ENCODE measurements around the gene ATP1A3.
"Not testable (repeated sequence)": the region's sequence is repeated elsewhere in the genome, so short reads cannot be mapped to it uniquely, and the experiment has no call there.

Gene ATP1A3

GRCh38 chr19:41993612-41994483 lies at the start of gene ATP1A3:
Gene ATP1A3 (minus strand): TSS chr19:41994230. CDS start chr19:41994076, 154 bp downstream.
- peak; percentile 83 for DNase-seq

- DNase-seq, result no peak
Observed at GRCh38 chr19:42042455-42043170, 48.6 kb upstream of the ATP1A3 start.

- not testable (repeated sequence) for DNase-seq
Observed at GRCh38 chr19:42040491-42040890, 46.5 kb upstream of the ATP1A3 start.

DNA sequence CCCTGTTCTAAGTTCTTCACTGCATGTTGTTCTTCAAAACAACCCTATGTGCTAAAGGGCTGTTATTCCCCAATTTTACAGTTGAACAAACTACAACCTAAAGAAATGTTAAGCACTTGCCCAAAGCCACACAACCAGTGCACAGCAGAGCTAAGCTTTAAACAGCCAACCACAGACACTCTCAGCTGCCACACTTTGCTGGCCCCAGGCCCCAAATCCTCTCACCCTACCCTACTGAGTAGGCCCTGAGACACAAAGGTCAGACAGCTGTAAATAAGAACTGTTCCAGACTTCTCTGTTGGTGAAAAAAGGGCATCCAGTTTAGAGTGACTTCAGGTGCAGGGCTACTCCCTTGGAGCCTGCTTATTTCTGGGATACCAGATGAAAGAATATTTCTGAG lies 46.0 kb upstream of the ATP1A3 start:
- no peak for DNase-seq

GRCh38 chr19:42038666-42039065 lies 44.6 kb upstream of the ATP1A3 start:
- DNase-seq, result peak; percentile 72

GRCh38 chr19:42037649-42038048 lies 43.6 kb upstream of the ATP1A3 start:
- DNase-seq, result no peak

DNA sequence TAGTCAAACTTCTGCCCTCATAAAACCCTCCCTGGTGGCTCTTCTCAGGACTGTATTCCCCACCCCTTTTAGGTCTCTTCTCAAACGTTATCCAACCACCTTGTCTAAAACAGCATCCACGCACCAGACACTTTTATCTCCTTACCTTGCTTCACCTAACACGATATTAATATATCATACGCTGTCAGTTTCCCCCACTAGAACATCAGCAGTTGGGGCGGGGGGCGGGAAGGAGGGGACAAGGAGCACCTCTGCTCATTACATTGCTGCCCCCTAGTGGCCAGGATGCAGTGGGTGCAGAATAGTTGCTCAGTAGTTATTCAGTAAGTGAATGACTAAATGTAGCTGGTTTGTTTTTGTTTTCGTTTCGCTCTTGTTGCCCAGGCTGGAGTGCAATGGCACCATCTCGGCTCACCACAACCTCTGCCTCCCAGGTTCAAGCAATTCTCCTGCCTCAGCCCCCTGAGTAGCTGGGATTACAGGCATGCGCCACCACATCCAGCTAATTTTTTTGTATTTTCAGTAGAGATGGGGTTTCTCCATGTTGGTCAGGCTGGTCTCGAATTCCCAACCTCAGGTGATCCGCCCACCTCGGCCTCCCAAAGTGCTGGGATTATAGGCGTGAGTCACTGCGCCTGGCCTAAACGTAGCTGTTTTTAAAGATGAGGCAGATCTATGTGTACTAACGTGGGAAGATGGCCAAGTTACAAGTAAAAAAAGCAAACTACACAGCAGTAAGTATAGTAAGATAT lies 40.8 kb upstream of the ATP1A3 start:
- DNase-seq, result peak; percentile 50

DNA sequence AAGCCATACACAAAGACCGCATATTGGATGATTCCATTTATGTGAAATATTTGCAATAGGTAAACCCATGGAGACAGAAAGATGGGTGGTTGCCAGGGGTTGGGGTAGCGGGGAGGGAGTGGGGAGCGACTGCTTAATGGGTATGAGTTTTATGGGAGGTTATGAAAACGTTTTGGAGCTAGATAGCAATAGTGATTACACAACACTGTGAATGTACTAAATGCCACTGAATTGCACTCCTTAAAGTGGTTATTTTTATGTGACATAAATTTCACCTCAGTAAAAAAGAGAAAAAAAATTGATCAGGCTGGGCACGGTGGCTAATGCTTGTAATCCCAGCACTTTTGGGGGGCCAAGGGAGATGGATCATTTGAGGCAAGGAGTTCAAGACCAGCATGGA lies 39.4 kb upstream of the ATP1A3 start:
- DNase-seq, result no peak

GRCh38 chr19:42032431-42032830 lies 38.4 kb upstream of the ATP1A3 start:
- DNase-seq, result peak; percentile 92

DNA sequence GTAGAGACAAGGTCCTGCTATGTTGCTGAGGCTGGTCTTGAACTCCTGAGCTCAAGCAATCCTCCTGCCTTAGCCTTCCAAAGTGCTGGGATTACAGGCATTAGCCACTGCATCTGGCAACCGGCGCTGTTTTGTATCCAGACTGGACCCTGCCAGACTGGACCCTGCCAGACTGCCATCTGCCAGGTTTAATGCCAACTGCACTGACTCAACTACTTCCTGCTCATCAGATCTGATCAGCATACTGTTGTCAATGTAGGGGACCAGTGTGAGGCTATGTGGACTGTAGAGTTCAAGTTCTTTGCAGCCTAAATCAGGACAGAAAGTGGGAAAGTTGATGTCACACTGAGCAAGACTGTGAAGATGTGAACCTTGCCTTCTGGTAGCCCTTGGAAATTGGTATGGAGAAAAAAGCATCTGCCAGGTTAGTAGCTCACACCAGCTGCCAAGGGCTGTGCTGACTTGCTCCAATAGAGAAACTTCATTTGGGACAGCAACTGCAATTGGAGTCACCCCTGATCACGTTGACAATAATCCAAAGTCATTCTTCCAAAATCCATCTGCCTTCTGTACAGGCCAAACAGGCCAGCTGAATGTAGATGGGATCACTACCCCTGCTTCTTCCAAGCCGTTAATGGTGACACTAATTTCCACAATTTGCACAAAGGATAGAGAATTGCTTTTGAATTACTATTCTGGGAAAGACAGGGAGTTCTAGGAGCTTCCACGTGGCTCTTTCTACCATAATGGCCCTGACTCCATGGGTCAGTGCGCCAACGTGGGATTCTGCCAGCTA lies 36.8 kb upstream of the ATP1A3 start:
- no peak for DNase-seq

GRCh38 chr19:42028304-42029216 lies 34.5 kb upstream of the ATP1A3 start:
- no peak for DNase-seq

DNA sequence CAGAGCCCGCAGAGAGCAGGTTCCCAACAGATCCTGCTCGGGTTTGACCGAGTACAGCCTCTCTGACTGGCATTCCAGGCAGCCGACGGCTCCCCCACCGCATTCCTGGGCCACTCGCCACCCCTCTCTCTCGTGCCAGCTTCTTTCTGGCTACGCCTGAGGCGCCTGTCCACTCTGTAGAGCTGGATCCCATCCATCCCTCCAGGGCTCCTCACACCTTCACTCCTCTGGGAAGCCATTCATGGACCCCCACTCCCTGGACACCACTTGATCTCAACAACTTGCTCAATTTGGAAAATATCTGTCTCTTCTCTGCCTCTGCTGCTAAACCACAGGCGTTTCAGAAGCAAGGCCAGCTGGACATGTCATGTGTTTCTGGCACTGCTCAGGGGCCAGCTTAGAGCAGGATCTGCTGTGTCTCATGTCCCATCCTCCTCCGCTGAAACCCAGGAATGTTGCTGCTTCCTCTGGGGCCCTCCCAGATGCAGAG lies 30.6 kb upstream of the ATP1A3 start:
- DNase-seq, result no peak

DNA sequence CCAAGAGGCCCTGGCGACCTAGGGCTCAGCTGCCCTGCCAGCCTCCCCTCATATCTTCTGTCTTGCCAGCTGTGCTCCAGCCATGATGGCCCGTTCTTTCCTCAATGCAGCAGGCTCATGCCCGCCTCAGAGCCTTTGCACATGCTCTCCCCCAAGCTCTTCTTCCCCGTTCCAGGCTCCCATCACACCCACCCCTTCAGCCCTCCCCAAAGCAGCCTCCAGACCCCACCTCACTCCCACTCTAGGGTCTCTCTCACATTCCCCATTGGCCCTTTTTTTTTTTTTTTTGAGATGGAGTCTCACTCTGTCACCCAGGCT lies 29.9 kb upstream of the ATP1A3 start:
- DNase-seq, result no peak

- DNase-seq, result no peak
Observed at GRCh38 chr19:42023121-42023942, 29.3 kb upstream of the ATP1A3 start.

- DNase-seq, result no peak
Observed at GRCh38 chr19:42022616-42023015, 28.6 kb upstream of the ATP1A3 start.

- no peak for DNase-seq
Observed at GRCh38 chr19:42021185-42021584, 27.2 kb upstream of the ATP1A3 start.

- DNase-seq, result no peak
Observed at GRCh38 chr19:42018503-42019193, 24.6 kb upstream of the ATP1A3 start.

DNA sequence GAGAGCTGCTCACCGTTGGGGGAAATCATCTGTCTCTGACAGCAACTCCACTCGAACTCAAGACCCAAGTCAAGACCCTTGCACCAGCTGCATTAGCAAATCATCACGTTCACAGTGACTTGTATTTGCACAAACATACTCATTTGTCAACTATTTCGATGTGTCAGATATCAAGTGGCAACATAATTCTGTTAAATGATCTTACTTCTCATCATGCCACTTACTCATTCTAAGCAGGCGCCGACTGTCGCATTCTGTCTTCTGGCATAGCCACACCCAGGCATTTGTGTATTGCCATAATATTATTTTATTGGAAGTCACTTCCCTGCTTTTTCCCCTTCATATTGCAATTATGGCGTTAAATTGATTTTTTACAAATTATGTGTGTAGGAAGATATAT lies 23.0 kb upstream of the ATP1A3 start:
- no peak for DNase-seq

GRCh38 chr19:42012747-42013146 lies 18.7 kb upstream of the ATP1A3 start:
- not testable (repeated sequence) for DNase-seq
